SU-DHL-6 (cell line): ENCODE results near the gene RARB.

ENCODE experiments used
- H2AFZ ChIP-seq: fragments of 200-600 bp; sonication (generic); 2 replicates; pipeline ENCODE4 v1.6.1; 2014; ENCODE audit warnings: low read depth, mild to moderate bottlenecking, moderate library complexity, mixed read lengths, antibody characterized with exemption, low read length; ENCODE audit not compliant: severe bottlenecking
- H3F3A ChIP-seq: fragments of 200-600 bp; shearing (Covaris generic); 2 replicates; pipeline ENCODE4 v1.6.0; 2016; ENCODE audit warnings: antibody characterized with exemption, mild to moderate bottlenecking; ENCODE audit not compliant: insufficient read depth
- H3K27ac ChIP-seq: fragments of 200-600 bp; sonication (generic); 2 replicates; pipeline ENCODE4 v1.5.1; 2016; ENCODE audit warnings: low read depth, mild to moderate bottlenecking, low read length, moderate library complexity, mixed read lengths
- H3K27me3 ChIP-seq: fragments of 200-600 bp; sonication (generic), shearing (Covaris generic); 2 replicates; pipeline ENCODE4 v1.6.0; 2014; ENCODE audit warnings: mild to moderate bottlenecking, low read length
- H3K36me3 ChIP-seq: fragments of 200-600 bp; sonication (generic); 2 replicates; pipeline ENCODE4 v1.6.1; 2014; ENCODE audit warnings: mild to moderate bottlenecking, low read length, mixed read lengths
- H3K4me2 ChIP-seq: fragments of 300-600, 200-600 bp; shearing (Covaris generic), sonication (generic); 2 replicates; pipeline ENCODE4 v1.6.0; 2014; ENCODE audit warnings: low read length, low read depth, mild to moderate bottlenecking; ENCODE audit not compliant: poor library complexity, severe bottlenecking
- H3K4me3 ChIP-seq: fragments of 200-600 bp; sonication (generic); 2 replicates; pipeline ENCODE4 v1.5.1; 2014; ENCODE audit warnings: antibody characterized with exemption, low read length, mild to moderate bottlenecking, mixed read lengths; ENCODE audit not compliant: insufficient read depth, poor library complexity, severe bottlenecking
- H3K79me2 ChIP-seq: fragments of 200-600 bp; sonication (generic); 2 replicates; pipeline ENCODE4 v1.6.1; 2014; ENCODE audit warnings: mild to moderate bottlenecking, low read length, moderate library complexity; ENCODE audit not compliant: insufficient read depth
- H3K9ac ChIP-seq: fragments of 200-600 bp; sonication (generic); 2 replicates; pipeline ENCODE4 v1.7.0; 2014; ENCODE audit warnings: mild to moderate bottlenecking, low read length
- H3K9me2 ChIP-seq: fragments of 200-600 bp; sonication (generic); replicated peaks from 2 replicates; pipeline ENCODE4 v1.6.1; 2014; ENCODE audit warnings: low read length; ENCODE audit not compliant: insufficient read depth
- H3K9me3 ChIP-seq: fragments of 200-600 bp; sonication (generic); 2 replicates; pipeline ENCODE4 v1.6.1; 2014; ENCODE audit warnings: low read length, mixed read lengths; ENCODE audit not compliant: insufficient read depth
- H4K20me1 ChIP-seq: fragments of 200-600 bp; sonication (generic); 2 replicates; pipeline ENCODE4 v1.6.1; 2014; ENCODE audit warnings: low read depth, mild to moderate bottlenecking, antibody characterized with exemption, low read length, moderate library complexity, mixed read lengths
- EZH2phosphoT487 ChIP-seq: fragments of 200-600 bp; sonication (generic), shearing (Covaris generic); conservative IDR thresholded peaks from 2 replicates; pipeline ENCODE4 v1.6.1; 2018; ENCODE audit warnings: mild to moderate bottlenecking, antibody characterized with exemption, low read length, moderate library complexity, mixed read lengths
- TF ChIP-seq, protein P1 (sequence below): fragments of 200-600 bp; sonication (generic); IDR thresholded peaks from one replicate; pipeline ENCODE4 v1.5.1; 2017; ENCODE audit warnings: antibody characterized with exemption, mild to moderate bottlenecking, low read length, moderate library complexity; ENCODE audit not compliant: insufficient read depth, poor library complexity, severe bottlenecking

RARB gene

DNA sequence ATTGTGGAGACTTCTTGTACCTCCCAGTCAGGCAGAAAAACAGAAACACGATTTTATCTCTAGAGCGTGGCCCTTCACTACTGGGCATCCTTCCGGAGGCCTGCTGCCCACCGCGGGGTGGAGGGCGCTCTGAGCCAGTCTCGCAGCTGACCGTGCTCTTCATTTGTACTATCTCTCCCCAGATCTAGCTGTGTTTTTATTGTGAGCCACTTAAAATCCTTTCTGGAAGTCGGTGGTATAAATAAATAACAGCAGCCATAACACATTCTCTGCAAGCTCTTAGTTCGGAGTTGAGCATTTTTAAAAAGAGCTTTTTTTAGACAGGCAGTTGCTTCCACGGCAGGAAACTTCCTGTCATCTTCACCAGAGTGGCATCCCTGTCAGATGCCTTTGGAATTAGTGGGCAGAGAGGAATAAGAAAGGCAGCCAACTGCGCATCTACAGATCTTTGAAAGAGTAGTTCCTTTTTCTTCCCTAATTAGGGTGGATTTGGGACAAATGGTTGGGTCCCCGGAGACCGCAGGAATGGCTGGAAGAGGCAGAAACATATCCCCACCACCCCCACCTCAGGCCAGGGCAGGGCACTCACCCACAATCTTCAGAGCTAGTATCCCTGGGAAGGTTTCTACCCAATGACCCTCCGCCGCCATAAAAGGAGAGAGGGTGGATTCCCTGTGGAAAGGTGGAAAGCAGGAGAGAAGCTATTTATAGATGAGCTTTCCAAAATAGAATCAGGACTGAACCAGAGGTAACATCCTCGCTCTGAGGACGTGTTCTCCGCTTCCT is 145.5 kb downstream of the RARB start:
- Histone ChIP-seq H4K20me1 (no peaks in the 10 kb centered on the region), H3K4me2 (no peak overlapping the region), H3K36me3 (no peaks in the 10 kb centered on the region), H3K9me2 (no peaks in the 10 kb centered on the region), H3K9ac (no peak overlapping the region), H3F3A (no peaks in the 10 kb centered on the region), H3K9me3 (no peaks in the 10 kb centered on the region), H3K4me3 (no peak overlapping the region), H3K27me3 (no peaks in the 10 kb centered on the region), H2AFZ (no peak overlapping the region), H3K27ac (no peak overlapping the region), H3K79me2 (no peaks in the 10 kb centered on the region)
- TF ChIP-seq, protein P1, sequence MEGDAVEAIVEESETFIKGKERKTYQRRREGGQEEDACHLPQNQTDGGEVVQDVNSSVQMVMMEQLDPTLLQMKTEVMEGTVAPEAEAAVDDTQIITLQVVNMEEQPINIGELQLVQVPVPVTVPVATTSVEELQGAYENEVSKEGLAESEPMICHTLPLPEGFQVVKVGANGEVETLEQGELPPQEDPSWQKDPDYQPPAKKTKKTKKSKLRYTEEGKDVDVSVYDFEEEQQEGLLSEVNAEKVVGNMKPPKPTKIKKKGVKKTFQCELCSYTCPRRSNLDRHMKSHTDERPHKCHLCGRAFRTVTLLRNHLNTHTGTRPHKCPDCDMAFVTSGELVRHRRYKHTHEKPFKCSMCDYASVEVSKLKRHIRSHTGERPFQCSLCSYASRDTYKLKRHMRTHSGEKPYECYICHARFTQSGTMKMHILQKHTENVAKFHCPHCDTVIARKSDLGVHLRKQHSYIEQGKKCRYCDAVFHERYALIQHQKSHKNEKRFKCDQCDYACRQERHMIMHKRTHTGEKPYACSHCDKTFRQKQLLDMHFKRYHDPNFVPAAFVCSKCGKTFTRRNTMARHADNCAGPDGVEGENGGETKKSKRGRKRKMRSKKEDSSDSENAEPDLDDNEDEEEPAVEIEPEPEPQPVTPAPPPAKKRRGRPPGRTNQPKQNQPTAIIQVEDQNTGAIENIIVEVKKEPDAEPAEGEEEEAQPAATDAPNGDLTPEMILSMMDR = no peak
- TF ChIP-seq EZH2phosphoT487 = no peak

DNA sequence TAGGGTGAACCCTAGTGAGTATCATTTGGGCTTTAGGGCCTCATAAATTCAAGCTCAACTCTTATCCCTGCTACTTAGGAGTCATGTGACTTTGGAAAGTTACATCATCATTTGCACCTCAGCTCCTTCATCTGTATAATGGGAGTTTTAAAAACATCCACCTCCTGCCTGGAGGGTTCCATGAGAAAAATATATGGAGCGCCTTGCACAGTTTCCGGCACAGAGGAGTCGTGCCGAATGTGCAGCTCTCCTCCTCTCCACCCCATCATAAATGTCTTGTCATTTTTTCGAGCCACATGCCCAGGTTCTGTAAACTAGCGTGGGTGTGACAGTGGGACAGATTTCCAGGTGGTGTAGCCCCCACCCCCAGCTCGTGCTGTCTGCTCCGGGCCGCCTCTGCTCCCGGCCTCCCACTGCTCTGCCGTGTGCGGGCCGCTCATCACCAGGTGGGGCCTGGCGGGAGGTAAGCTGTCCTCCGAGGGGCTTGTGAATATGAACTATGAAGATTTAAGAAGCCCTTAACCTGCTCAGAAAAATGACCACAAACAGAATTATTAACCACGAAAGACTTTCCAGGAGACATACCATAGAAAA is 146.2 kb downstream of the RARB start:
- H3K9me3 ChIP-seq = no peaks in the 10 kb centered on the region
- H3K4me2 ChIP-seq = no peak overlapping the region
- H4K20me1 ChIP-seq = no peaks in the 10 kb centered on the region
- no peak overlapping the region for H2AFZ ChIP-seq
- H3K4me3 ChIP-seq = no peak overlapping the region
- H3K36me3 ChIP-seq = no peaks in the 10 kb centered on the region
- H3K9me2 ChIP-seq = no peaks in the 10 kb centered on the region
- no peak overlapping the region for H3K27ac ChIP-seq
- no peak overlapping the region for H3K9ac ChIP-seq
- TF ChIP-seq, protein P1 = no peak
- TF ChIP-seq EZH2phosphoT487 = no peak
- no peaks in the 10 kb centered on the region for H3K79me2 ChIP-seq
- no peaks in the 10 kb centered on the region for H3K27me3 ChIP-seq
- H3F3A ChIP-seq = no peaks in the 10 kb centered on the region

DNA sequence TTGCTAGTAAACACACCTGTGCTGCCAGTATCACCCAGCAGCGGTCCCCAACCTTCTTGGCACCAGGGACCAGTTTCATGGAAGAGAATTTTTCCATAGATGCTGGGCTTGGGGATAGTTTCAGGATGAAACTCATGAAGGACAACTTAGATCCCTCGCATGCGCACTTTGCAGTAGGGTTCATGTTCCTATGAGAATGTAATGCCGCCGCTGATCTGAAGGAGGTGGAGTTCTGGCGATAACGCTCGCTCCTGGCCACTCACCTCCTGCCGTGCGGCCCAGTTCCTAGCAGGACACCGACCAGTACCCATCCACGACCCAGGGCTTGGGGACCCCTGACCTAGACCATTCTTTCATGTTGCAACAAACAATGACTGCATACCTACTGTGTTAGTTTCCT is 146.9 kb downstream of the RARB start:
- TF ChIP-seq, protein P1 = no peak
- no peak for TF ChIP-seq EZH2phosphoT487
- no peaks in the 10 kb centered on the region for H3K9me2 ChIP-seq
- no peak overlapping the region for H3K4me2 ChIP-seq
- no peak overlapping the region for H3K9ac ChIP-seq
- no peaks in the 10 kb centered on the region for H4K20me1 ChIP-seq
- no peaks in the 10 kb centered on the region for H3K79me2 ChIP-seq
- no peak overlapping the region for H3K4me3 ChIP-seq
- no peaks in the 10 kb centered on the region for H3K9me3 ChIP-seq
- H2AFZ ChIP-seq = no peak overlapping the region
- H3K27me3 ChIP-seq = no peaks in the 10 kb centered on the region
- H3K27ac ChIP-seq = no peak overlapping the region
- no peaks in the 10 kb centered on the region for H3F3A ChIP-seq
- no peaks in the 10 kb centered on the region for H3K36me3 ChIP-seq
